Omental fat pad (tissue), 4 donors: ENCODE measurements around the gene HTRA2. TPM values are rescaled to one million over a fixed set of nuclear protein-coding genes. Genes with fewer than 3 reads are reported as not detected.

Source experiments
- ATAC-seq: fragments of 150-250 bp; one replicate; pipeline ENCODE4 v1.9.1; 2016; ENCODE audit warnings: mild to moderate bottlenecking, moderate library complexity; ENCODE audit not compliant: low FRiP score
- DNase-seq: peaks from one replicate; pipeline ENCODE4 v3.0.0-alpha.2; 2019; ENCODE audit warnings: low spot score
- CTCF ChIP-seq, 3 donors: fragments of 450-650 bp; IDR thresholded peaks; one replicate each; pipeline ENCODE4 v1.5.1; 2016 to 2017; ENCODE audit warnings: antibody characterized with exemption in 3 of 3, mild to moderate bottlenecking in 3 of 3, moderate library complexity in 2 of 3
- total RNA-seq, 4 donors: library from RNA; depleted of rRNA; stranded (reverse); fragments of >200 nt; gene quantifications; one replicate each; pipeline ENCODE4 v1.1.0, GENCODE V29; 2016

The HTRA2 gene
- total RNA-seq, 4 donors from 2014 or later, result 30.7 to 45.6 (median 36.8) TPM

GRCh38 chr2:74524955-74525716 lies 4.6 kb upstream of the HTRA2 start:
- no peak for TF ChIP-seq CTCF (IDR thresholded peaks at IDR 0.05)
- DNase-seq, result no peak
- ATAC-seq, result no peak

GRCh38 chr2:74525717-74526648 lies 3.8 kb upstream of the HTRA2 start, which contains the start of gene DQX1:
Gene DQX1, minus strand, starts transcription at chr2:74526231. Its CDS starts 502 bp downstream, at chr2:74525729.
- DNase-seq (no peak), ATAC-seq (no peak)
- no peak for TF ChIP-seq CTCF (IDR thresholded peaks at IDR 0.05)

GRCh38 chr2:74526649-74527230 lies 3.0 kb upstream of the HTRA2 start:
- ATAC-seq, result no peak
- no peak for TF ChIP-seq CTCF (IDR thresholded peaks at IDR 0.05)
- no peak for DNase-seq

- no peak for TF ChIP-seq CTCF (IDR thresholded peaks at IDR 0.05)
- no peak for ATAC-seq
- DNase-seq, result no peak
Measured at GRCh38 chr2:74527741-74528140, 2.0 kb upstream of the HTRA2 start.

- no peak for TF ChIP-seq CTCF (IDR thresholded peaks at IDR 0.05)
- ATAC-seq (peak; percentile 31), DNase-seq (no peak)
Measured at GRCh38 chr2:74528600-74529356, 955 bp upstream of the HTRA2 start.
